Activated T-helper 2 cell treated with anti-CD3 and anti-CD28 coated beads, Interferon-gamma antibody, Interleukin-2, Interleukin-4, amounts not matched to agents 10 μg/mL and 5 μg/mL and 100 μg/mL, durations not matched to agents 14 hours and 24 hours and 36 hours (primary cell): ENCODE results near the gene FOXJ1. TPM values are rescaled to one million over a fixed set of nuclear protein-coding genes. Genes with fewer than 3 reads are reported as not detected.
"Not testable (repeated sequence)": the region's sequence is repeated elsewhere in the genome, so short reads cannot be mapped to it uniquely, and the experiment has no call there.

Source experiments
- DNase-seq: peaks from one replicate; pipeline ENCODE4 v3.0.0; 2021; ENCODE audit warnings: low spot score
- H3K27ac Mint-ChIP-seq: one replicate; pipeline ENCODE4 v1.8.0; 2021; ENCODE audit warnings: mixed read lengths
- H3K27me3 Mint-ChIP-seq: one replicate; pipeline ENCODE4 v1.8.0; 2021; ENCODE audit warnings: low read depth, mixed read lengths
- H3K36me3 Mint-ChIP-seq: one replicate; pipeline ENCODE4 v1.8.0; 2021; ENCODE audit warnings: low read depth, mixed read lengths
- H3K4me1 Mint-ChIP-seq: one replicate; pipeline ENCODE4 v1.8.0; 2021; ENCODE audit warnings: low read depth, mixed read lengths
- H3K4me3 Mint-ChIP-seq: one replicate; pipeline ENCODE4 v1.8.0; 2021; ENCODE audit warnings: low read depth, mild to moderate bottlenecking, moderate library complexity, mixed read lengths
- H3K9me3 Mint-ChIP-seq: one replicate; pipeline ENCODE4 v1.8.0; 2021; ENCODE audit warnings: mixed read lengths
- intact Hi-C: fragments of 100-400 bp; cut with micrococcal nuclease; formaldehyde crosslinking; loops from one replicate; pipeline ENCODE4 v1.15.1; 2023
- total RNA-seq: library from RNA; stranded (reverse); gene quantifications from 2 replicates; pipeline ENCODE4 v1.2.3, GENCODE V29; 2022

Gene FOXJ1
- total RNA-seq, result 0.11 TPM in 2 replicates

- intact Hi-C loops, result loop anchor here (5.0 kb wide), 2 partner anchors 41 to 131 kb away; no protein-coding TSS in a partner anchor
- Mint-ChIP-seq H3K36me3 (peaks cover 5% of the 10 kb centered on the region), H3K27ac (no peak within 1 kb of the TSS), H3K4me3 (peak within 1 kb of the TSS; percentile 61), H3K27me3 (peaks cover 11% of the 10 kb centered on the region), H3K4me1 (peaks cover 45% of the 10 kb centered on the region), H3K9me3 (no peaks in the 10 kb centered on the region)
- peak; percentile 90 for DNase-seq
These were observed at the start of gene FOXJ1 for GRCh38 chr17:76141212-76142038. Gene FOXJ1, minus strand, starts transcription at chr17:76141245. Its CDS starts 850 bp downstream, at chr17:76140395.

- no peaks in the 10 kb centered on the region for H3K27me3 Mint-ChIP-seq
- peaks cover 61% of the 10 kb centered on the region for H3K4me1 Mint-ChIP-seq
- DNase-seq, result no peak
- no peak overlapping the region for H3K4me3 Mint-ChIP-seq
- peak overlapping the region; percentile 96 for H3K27ac Mint-ChIP-seq
- H3K9me3 Mint-ChIP-seq, result no peaks in the 10 kb centered on the region
- peaks cover 31% of the 10 kb centered on the region for H3K36me3 Mint-ChIP-seq
- intact Hi-C loops, result loop anchor here (5.0 kb wide), 1 partner anchor 308 kb away; no protein-coding TSS in a partner anchor
These were observed 48.7 kb upstream of the FOXJ1 start for GRCh38 chr17:76189741-76190140.

- Mint-ChIP-seq H3K9me3 (no peaks in the 10 kb centered on the region), H3K4me1 (peaks cover 62% of the 10 kb centered on the region), H3K27ac (peak overlapping the region; percentile 96), H3K36me3 (peaks cover 33% of the 10 kb centered on the region), H3K27me3 (no peaks in the 10 kb centered on the region), H3K4me3 (peak overlapping the region; percentile 69)
- intact Hi-C loops, result loop anchor here (5.0 kb wide), 1 partner anchor 308 kb away; no protein-coding TSS in a partner anchor
- DNase-seq, result no peak
These were observed 48.2 kb upstream of the FOXJ1 start for GRCh38 chr17:76189247-76189646.

- Mint-ChIP-seq H3K4me1 (peaks cover 55% of the 10 kb centered on the region), H3K9me3 (no peaks in the 10 kb centered on the region), H3K27me3 (no peaks in the 10 kb centered on the region), H3K4me3 (no peak overlapping the region), H3K27ac (peak overlapping the region; percentile 42), H3K36me3 (peaks cover 30% of the 10 kb centered on the region)
- DNase-seq, result no peak
- intact Hi-C loops, result loop anchor here (5.0 kb wide), 1 partner anchor 309 kb away; no protein-coding TSS in a partner anchor
These were observed 47.4 kb upstream of the FOXJ1 start for GRCh38 chr17:76188213-76189016.

GRCh38 chr17:76186774-76187173 is 45.7 kb upstream of the FOXJ1 start:
- Mint-ChIP-seq H3K4me1 (peaks cover 48% of the 10 kb centered on the region), H3K36me3 (peaks cover 25% of the 10 kb centered on the region)
- not testable (repeated sequence) for H3K27me3 Mint-ChIP-seq, H3K4me3 Mint-ChIP-seq, H3K27ac Mint-ChIP-seq, H3K9me3 Mint-ChIP-seq, DNase-seq
- intact Hi-C loops, result loop anchor here (5.0 kb wide), 1 partner anchor 311 kb away; no protein-coding TSS in a partner anchor

GRCh38 chr17:76184290-76184689 is 43.2 kb upstream of the FOXJ1 start:
- intact Hi-C loops, result loop anchor here (5.0 kb wide), 1 partner anchor 42 kb away; the partner anchor contains the start of gene FOXJ1
- H3K27ac Mint-ChIP-seq, result no peak overlapping the region
- no peaks in the 10 kb centered on the region for H3K9me3 Mint-ChIP-seq
- H3K4me1 Mint-ChIP-seq, result peaks cover 58% of the 10 kb centered on the region
- no peaks in the 10 kb centered on the region for H3K27me3 Mint-ChIP-seq
- no peak overlapping the region for H3K4me3 Mint-ChIP-seq
- DNase-seq, result no peak
- H3K36me3 Mint-ChIP-seq, result peaks cover 34% of the 10 kb centered on the region

- H3K4me1 Mint-ChIP-seq, result peaks cover 51% of the 10 kb centered on the region
- H3K36me3 Mint-ChIP-seq, result peaks cover 20% of the 10 kb centered on the region
- peak overlapping the region; percentile 90 for H3K27ac Mint-ChIP-seq
- H3K27me3 Mint-ChIP-seq, result no peaks in the 10 kb centered on the region
- H3K4me3 Mint-ChIP-seq, result peak overlapping the region; percentile 30
- intact Hi-C loops, result loop anchor here (2.0 to 5.0 kb wide), 3 partner anchors 40 to 91 kb away; partner anchors contain the start of gene FOXJ1
- DNase-seq, result peak; percentile 92
- H3K9me3 Mint-ChIP-seq, result no peaks in the 10 kb centered on the region
These were observed 41.1 kb upstream of the FOXJ1 start for GRCh38 chr17:76182016-76182764.

- Mint-ChIP-seq H3K9me3 (no peaks in the 10 kb centered on the region), H3K4me1 (peaks cover 41% of the 10 kb centered on the region), H3K4me3 (peak overlapping the region; percentile 73), H3K27ac (peak overlapping the region; percentile 93), H3K36me3 (peaks cover 17% of the 10 kb centered on the region), H3K27me3 (no peaks in the 10 kb centered on the region)
- intact Hi-C loops, result loop anchor here (1.0 to 5.0 kb wide), 2 partner anchors 13 to 37 kb away; partner anchors contain the start of gene FOXJ1
- peak; percentile 44 for DNase-seq
These were observed 38.7 kb upstream of the FOXJ1 start for GRCh38 chr17:76179496-76180467.

GRCh38 chr17:76178124-76178523 is 37.1 kb upstream of the FOXJ1 start:
- Mint-ChIP-seq H3K9me3 (no peaks in the 10 kb centered on the region), H3K36me3 (peaks cover 12% of the 10 kb centered on the region), H3K27ac (peak overlapping the region; percentile 93), H3K27me3 (no peaks in the 10 kb centered on the region), H3K4me1 (peaks cover 36% of the 10 kb centered on the region), H3K4me3 (no peak overlapping the region)
- DNase-seq, result no peak
- intact Hi-C loops, result no loop called here

GRCh38 chr17:76176701-76177574 is 35.9 kb upstream of the FOXJ1 start:
- no peak overlapping the region for H3K27ac Mint-ChIP-seq
- peaks cover 30% of the 10 kb centered on the region for H3K4me1 Mint-ChIP-seq
- intact Hi-C loops, result no loop called here
- no peaks in the 10 kb centered on the region for H3K27me3 Mint-ChIP-seq
- no peak for DNase-seq
- H3K36me3 Mint-ChIP-seq, result peaks cover 15% of the 10 kb centered on the region
- no peaks in the 10 kb centered on the region for H3K9me3 Mint-ChIP-seq
- H3K4me3 Mint-ChIP-seq, result no peak overlapping the region
